Breast epithelium (tissue), 3 donors: Measurements from ENCODE around the gene PDCL2.

Experiments used
- POLR2A ChIP-seq: fragments of 450-650 bp; IDR thresholded peaks from one replicate; pipeline ENCODE4 v1.6.1; 2016; ENCODE audit warnings: antibody characterized with exemption, mild to moderate bottlenecking, moderate library complexity
- TF ChIP-seq, protein P1 (sequence below), 3 donors: fragments of 450-650 bp; IDR thresholded peaks; one replicate each; pipeline ENCODE4 v1.5.1; 2016 to 2017; ENCODE audit warnings: antibody characterized with exemption in 3 of 3, mild to moderate bottlenecking in 3 of 3, moderate library complexity in 3 of 3

- TF ChIP-seq, protein P1, sequence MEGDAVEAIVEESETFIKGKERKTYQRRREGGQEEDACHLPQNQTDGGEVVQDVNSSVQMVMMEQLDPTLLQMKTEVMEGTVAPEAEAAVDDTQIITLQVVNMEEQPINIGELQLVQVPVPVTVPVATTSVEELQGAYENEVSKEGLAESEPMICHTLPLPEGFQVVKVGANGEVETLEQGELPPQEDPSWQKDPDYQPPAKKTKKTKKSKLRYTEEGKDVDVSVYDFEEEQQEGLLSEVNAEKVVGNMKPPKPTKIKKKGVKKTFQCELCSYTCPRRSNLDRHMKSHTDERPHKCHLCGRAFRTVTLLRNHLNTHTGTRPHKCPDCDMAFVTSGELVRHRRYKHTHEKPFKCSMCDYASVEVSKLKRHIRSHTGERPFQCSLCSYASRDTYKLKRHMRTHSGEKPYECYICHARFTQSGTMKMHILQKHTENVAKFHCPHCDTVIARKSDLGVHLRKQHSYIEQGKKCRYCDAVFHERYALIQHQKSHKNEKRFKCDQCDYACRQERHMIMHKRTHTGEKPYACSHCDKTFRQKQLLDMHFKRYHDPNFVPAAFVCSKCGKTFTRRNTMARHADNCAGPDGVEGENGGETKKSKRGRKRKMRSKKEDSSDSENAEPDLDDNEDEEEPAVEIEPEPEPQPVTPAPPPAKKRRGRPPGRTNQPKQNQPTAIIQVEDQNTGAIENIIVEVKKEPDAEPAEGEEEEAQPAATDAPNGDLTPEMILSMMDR (IDR thresholded peaks at IDR 0.05): no peak
- no peak for TF ChIP-seq POLR2A
These were observed at the start of gene PDCL2 for GRCh38 chr4:55592014-55592413.
